HG03342 (cell line): Measurements from ENCODE around the gene CTSH.
"Not testable (repeated sequence)": the region's sequence is repeated elsewhere in the genome, so short reads cannot be mapped to it uniquely, and the experiment has no call there.

Experiments
- ATAC-seq: cut with Tn5 transposase; IDR thresholded peaks from one replicate; pipeline ENCODE4 v1.9.1; 2021; ENCODE audit warnings: mild to moderate bottlenecking, moderate library complexity; ENCODE audit not compliant: unreplicated experiment

Gene CTSH

GRCh38 chr15:78944202-78944625 is 632 bp downstream of the CTSH start:
- no peak for ATAC-seq

DNA sequence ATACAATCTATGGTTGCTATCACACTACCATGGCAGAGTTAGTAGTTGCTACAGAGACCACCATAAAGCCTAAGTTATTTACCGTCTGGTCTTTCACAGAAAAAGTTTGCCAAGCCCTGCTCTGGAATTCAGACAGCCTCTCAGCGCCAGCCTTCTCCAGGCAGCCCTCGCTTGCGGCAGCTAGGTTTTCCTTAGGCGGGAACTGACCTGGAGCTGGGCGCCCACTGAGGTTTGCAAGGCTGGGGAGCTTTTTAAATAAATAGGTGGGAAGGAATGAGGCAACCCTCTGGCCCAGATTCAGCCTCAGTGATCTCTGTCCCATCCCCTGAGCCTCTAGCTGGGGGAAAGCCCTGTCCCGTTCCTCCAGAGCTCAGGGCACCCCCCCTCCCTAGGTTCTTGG is 1.2 kb downstream of the CTSH start:
- ATAC-seq, result no peak

GRCh38 chr15:78942741-78943140 is 2.1 kb downstream of the CTSH start:
- ATAC-seq, result no peak

DNA sequence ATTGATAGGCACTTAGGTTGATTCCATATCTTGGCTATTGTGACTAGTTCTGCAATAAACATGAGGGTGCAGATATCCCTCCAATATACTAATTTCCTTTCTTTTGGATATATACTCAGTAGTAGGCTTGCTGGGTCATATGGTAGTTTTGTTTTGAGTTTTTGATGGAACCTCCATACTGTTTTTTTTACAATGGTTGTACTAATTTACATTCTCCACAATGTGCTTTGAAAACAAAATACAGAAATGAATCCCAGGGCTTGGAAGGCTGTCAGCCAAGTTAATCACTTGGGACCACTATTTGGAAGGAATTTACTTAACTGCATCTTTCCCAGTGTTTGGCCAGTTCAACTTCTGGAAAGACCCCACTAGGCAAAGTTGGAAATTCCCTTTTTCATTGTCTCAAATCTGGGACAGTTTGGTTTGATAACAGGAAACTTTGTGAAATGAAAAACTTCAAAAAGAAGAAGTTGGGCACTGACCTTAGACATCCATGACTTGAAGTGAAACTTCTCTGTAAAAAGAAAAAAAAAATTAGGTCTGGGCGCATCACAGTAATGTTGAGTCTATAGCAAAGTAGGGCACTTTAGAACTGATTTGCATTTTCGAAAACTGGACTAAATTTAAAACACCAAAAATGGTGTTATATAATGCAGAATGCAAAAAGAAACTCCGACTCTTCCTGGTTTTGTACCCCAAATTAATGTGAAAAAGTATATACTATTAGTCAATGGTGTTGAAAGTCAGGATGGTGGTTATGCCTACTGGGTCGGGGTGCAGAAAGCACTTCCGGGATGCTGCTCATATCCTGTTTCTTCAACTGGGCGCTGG is 6.0 kb downstream of the CTSH start:
- ATAC-seq, result peak; percentile 49

DNA sequence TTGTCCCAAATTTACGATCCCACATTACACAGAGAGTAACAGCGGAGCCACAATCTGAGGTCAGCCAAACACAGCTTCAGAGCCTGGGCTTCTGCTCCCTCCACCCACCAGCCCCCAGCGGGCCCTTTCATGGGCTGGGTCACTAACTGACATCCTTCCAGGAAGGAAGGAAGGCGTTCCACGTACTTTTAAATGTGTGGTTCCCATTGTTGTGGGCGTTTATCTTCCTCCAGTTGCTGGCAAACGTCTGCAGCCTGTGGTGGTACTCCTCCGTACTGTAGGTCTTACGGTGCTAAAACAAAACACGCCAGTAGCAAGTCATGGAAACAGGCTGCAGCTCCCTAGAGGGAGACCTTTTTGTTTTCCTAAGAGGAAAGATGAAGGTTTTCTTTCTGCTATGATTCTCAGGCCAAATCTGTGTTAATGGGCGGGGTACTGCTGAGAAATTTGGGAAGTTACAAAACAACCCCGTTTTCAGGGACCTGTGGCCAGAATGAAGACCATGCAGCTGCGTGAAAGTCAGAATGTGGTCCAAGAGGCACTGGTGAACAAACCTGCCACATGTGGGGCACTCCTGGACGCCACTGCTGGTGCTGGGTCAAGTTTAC is 7.6 kb downstream of the CTSH start:
- ATAC-seq, result no peak

DNA sequence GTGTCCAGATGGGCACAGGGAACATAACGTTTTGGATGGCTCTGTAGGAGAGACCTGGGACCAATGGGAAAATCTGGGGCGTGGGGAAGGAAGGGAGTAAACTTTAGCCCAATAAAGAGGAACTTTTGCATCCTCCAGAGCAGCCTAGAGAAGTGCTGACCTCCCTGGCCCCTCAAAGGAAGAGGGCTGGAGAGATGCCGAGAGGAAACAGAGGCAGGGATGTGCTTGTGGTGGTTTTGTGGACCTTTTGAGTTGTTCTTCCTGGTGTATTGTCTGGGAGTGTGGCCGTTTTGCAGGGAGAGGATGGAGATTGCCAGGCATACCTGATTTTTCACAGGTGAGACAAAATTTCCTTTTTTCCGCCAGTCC is 10.2 kb downstream of the CTSH start:
- ATAC-seq, result no peak

- ATAC-seq, result no peak
Measured at GRCh38 chr15:78933823-78934654, 10.8 kb downstream of the CTSH start.

GRCh38 chr15:78933187-78933822 is 11.5 kb downstream of the CTSH start:
- no peak for ATAC-seq

DNA sequence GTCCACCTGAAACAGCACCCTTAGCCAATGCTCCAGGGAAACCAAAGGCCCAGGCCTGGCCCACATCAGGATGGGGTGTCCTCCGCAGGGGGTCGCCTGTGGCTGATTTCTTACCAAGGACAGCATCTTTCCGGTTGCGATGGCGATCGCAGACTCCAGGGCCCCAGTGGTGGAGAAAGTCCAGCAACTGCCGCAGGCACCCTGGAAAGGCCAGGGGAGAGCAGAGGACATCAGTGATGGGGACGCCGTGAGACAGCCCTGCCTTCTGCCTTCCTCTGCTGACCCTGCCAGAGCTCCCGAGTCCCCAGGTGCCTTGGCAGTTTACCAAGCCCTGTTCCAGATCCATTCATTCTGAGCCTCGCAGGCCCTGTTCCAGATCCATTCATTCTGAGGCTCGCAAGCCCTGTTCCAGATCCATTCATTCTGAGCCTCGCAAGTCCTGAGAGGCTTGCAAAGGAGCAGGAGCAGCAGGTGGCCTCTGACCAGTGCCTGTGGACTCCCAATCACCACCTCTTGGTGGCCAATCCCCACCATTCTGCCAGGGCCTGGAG is 12.5 kb downstream of the CTSH start:
- no peak for ATAC-seq

GRCh38 chr15:78931439-78932257 is 13.2 kb downstream of the CTSH start:
- ATAC-seq, result no peak

GRCh38 chr15:78930577-78931388 is 14.1 kb downstream of the CTSH start:
- ATAC-seq, result no peak

GRCh38 chr15:78929536-78930264 is 15.1 kb downstream of the CTSH start:
- ATAC-seq, result no peak

DNA sequence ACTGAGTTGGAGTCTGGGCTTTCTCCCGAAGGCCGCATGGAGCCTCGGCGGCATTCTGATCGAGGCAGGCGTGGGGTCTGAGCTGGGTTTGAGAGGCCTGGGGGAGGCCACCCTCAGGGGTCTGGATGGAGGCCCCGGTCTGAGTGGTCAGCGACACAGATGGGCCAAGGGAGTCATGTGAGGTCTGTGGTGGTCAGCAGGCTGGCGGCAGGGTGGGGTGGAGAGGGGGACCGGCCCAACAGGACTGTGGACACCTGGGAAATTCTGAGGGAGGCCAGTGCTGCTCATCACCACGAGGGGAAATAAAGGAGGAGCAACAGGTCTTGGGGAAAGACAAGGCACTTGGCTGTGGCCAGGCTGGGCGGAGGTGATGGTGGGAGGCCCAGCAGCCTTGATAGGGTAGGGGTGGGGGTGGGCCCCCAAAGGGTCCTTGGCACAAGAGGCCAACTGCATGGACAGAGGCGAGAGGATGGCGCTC is 16.2 kb downstream of the CTSH start:
- ATAC-seq, result no peak

DNA sequence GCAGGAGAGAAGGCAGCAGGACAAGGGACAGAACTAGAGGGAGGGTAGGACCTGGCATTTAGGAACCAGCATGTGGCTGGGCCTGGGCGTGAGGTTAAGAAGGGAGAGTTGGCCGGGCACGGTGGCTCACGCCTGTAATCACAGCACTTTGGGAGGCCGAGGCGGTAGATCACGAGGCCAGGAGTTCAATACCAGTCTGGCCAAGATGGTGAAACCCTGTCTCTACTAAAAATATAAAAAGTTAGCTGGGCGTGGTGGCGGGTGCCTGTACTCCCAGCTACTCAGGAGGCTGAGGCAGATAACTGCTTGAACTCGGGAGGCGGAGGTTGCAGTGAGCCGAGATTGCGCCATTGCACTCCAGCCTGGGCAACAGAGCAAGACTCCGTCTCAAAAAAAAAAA is 16.7 kb downstream of the CTSH start:
- not testable (repeated sequence) for ATAC-seq

- ATAC-seq, result no peak
Measured at GRCh38 chr15:78927077-78927790, 17.6 kb downstream of the CTSH start.

DNA sequence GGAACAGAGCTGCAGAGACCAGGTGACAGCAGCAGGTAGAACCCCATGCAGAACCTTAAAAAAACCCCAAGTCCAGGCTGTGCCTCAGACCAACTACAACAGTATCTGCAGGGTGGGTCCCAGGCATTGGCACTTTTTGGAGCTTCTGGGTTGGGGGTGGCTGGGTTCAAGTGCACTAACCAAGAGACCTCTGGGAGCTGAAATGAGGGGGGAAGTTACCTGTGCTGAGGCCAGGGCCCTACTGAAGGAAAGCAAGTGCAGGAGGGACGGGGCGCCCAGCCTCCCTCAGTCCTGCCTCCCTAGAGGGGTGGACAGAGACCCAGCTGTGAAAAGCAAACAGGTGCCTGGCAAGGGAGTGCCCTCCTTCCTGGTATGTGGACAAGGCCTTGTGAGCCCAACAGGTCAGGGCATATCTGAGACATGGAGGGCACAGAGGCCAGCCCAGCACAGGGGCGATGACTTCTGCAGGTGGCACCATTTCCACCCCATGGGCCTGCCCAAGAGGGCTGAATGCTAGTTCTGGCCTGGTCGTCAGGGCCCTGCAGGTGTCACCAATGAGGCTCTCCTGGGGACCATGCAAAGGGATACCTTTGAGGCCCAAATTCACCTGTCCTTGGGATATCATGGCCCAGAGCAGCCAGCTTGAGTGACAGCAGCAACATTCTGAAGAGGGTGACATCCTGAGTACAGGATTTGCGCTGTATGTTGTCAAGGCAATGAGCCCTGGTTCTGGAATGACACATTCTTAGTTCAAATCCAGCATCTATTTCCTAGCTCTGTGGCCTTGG is 18.7 kb downstream of the CTSH start:
- no peak for ATAC-seq

DNA sequence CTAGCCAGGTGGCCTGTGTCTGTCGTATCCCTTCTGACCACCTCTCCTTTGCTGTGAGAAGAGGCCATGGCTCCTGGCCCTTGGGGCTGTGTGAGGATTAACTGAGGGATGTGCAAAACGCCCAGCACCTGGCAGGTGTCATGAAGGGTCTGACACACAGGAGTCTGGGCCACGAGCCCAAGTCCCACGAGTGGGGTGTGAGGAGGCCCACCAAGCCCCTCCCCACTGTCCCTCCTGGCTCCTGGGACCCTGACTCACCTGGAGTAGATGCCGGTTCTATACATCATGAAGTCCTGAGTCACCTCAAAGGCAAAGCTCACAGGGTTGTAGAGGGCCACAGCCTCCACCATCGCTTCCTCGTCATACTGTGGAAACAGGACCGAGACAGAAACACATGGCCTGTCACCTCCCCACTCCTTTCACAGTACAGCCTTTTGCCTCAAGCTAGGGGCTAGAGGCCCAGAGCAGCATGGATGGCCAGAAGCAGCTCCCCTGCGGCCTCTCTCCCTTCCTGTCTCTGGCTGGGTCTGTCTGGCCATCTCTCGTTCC is 19.7 kb downstream of the CTSH start:
- ATAC-seq, result no peak
